Astrocyte (in vitro differentiated cells and primary cell): ENCODE results near the gene PIP4K2A.
A peak's percentile ranks its signal among the peaks of the same experiment; 100 is the strongest.

Experiments used
- EZH2 ChIP-seq: IDR thresholded peaks from 2 replicates; pipeline ENCODE4 v1.6.1; 2012; ENCODE audit warnings: mild to moderate bottlenecking, low read length, inconsistent platforms; ENCODE audit not compliant: insufficient read depth
- TF ChIP-seq, protein P1 (sequence below): IDR thresholded peaks from 2 replicates; pipeline ENCODE4 v1.5.1; 2011; ENCODE audit warnings: low read depth, mild to moderate bottlenecking, inconsistent platforms, low read length, moderate library complexity; ENCODE audit not compliant: insufficient read depth

DNA sequence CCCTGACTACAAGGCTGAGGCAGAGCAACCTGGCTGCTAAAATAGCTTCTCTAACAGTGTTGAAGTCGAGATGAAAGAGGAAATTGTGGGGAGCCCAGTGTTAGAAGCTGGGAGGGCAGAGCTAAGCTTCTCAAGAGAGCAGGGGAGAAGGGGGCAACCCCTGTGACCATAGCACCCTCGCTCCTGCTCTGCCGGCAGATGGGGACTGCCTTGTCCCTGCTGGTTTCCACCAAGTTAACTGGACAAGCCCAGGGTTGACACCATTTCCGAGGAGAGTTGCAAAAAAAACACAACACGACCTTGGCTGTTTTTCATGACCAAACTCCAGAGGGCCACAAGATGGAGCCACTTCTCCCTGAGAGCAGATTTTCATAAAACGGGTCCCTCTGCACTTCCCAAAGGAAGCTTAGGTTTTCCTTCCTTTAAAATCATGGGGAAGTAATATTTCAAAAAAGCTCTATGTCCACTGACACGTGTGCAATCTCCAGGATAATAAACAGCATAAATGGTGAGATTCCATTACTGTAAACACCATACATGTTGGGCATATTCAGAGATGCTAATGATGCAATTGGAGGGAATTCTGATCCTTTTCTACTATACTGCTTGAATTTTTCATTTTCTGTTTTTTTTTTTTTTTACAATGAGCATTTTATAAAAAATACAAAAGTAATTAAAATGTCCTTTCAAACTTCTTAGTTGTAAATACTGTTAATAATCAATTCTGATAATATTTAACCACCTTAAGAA lies 140.4 kb downstream of the PIP4K2A start:
- TF ChIP-seq EZH2: no peak
- TF ChIP-seq, protein P1, sequence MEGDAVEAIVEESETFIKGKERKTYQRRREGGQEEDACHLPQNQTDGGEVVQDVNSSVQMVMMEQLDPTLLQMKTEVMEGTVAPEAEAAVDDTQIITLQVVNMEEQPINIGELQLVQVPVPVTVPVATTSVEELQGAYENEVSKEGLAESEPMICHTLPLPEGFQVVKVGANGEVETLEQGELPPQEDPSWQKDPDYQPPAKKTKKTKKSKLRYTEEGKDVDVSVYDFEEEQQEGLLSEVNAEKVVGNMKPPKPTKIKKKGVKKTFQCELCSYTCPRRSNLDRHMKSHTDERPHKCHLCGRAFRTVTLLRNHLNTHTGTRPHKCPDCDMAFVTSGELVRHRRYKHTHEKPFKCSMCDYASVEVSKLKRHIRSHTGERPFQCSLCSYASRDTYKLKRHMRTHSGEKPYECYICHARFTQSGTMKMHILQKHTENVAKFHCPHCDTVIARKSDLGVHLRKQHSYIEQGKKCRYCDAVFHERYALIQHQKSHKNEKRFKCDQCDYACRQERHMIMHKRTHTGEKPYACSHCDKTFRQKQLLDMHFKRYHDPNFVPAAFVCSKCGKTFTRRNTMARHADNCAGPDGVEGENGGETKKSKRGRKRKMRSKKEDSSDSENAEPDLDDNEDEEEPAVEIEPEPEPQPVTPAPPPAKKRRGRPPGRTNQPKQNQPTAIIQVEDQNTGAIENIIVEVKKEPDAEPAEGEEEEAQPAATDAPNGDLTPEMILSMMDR: peak; percentile 36
